KMS-11 (cell line): ENCODE measurements around the gene MLLT11.

Experiments used
- H2AFZ ChIP-seq: fragments of 200-600 bp; sonication (generic); 2 replicates; pipeline ENCODE4 v1.6.1; 2016; ENCODE audit warnings: antibody characterized with exemption, mixed run types, low read depth
- H3K27ac ChIP-seq: fragments of 200-600 bp; sonication (generic); 2 replicates; pipeline ENCODE4 v1.6.1; 2016; ENCODE audit warnings: mild to moderate bottlenecking, mixed run types
- H3K27me3 ChIP-seq: fragments of 200-600 bp; sonication (generic); 2 replicates; pipeline ENCODE4 v1.6.1; 2017; ENCODE audit warnings: mild to moderate bottlenecking, low read depth, mixed run types, moderate library complexity; ENCODE audit not compliant: insufficient read depth
- H3K36me3 ChIP-seq: fragments of 200-600 bp; sonication (generic); 2 replicates; pipeline ENCODE4 v1.6.1; 2017; ENCODE audit warnings: mild to moderate bottlenecking, mixed run types; ENCODE audit not compliant: insufficient read depth
- H3K4me1 ChIP-seq: fragments of 200-600 bp; sonication (generic); 2 replicates; pipeline ENCODE4 v1.6.1; 2016; ENCODE audit warnings: mild to moderate bottlenecking, low read depth, mixed run types; ENCODE audit not compliant: poor library complexity, severe bottlenecking
- H3K4me2 ChIP-seq: fragments of 200-600 bp; sonication (generic); 2 replicates; pipeline ENCODE4 v1.7.0; 2016; ENCODE audit warnings: mild to moderate bottlenecking, mixed run types
- H3K4me3 ChIP-seq: fragments of 200-600 bp; sonication (generic); IDR thresholded peaks from 2 replicates; pipeline ENCODE4 v1.6.1; 2017; ENCODE audit warnings: low read depth, low read length, mixed read lengths; ENCODE audit not compliant: insufficient read depth
- H3K79me2 ChIP-seq: fragments of 200-600 bp; sonication (generic); 2 replicates; pipeline ENCODE4 v1.6.1; 2016; ENCODE audit warnings: low read depth, mixed run types; ENCODE audit not compliant: insufficient read depth
- H3K9ac ChIP-seq: fragments of 200-600 bp; sonication (generic); 2 replicates; pipeline ENCODE4 v1.6.1; 2016; ENCODE audit warnings: mild to moderate bottlenecking, mixed run types
- H4K20me1 ChIP-seq: fragments of 200-600 bp; sonication (generic); 2 replicates; pipeline ENCODE4 v1.6.1; 2016; ENCODE audit warnings: mild to moderate bottlenecking, mixed run types; ENCODE audit not compliant: insufficient read depth
- TF ChIP-seq, protein P1 (sequence below): fragments of 200-600 bp; sonication (generic); conservative IDR thresholded peaks from 2 replicates; pipeline ENCODE4 v1.6.1; 2017; ENCODE audit warnings: low read depth, mild to moderate bottlenecking, antibody characterized with exemption, low read length, moderate library complexity, mixed read lengths

Gene MLLT11

GRCh38 chr1:151047925-151048644, 12.1 kb upstream of the MLLT11 start:
- H3K27ac ChIP-seq, result peak overlapping the region; percentile 5; the same call in 1 of the 2 replicates

GRCh38 chr1:151048645-151049032, 11.6 kb upstream of the MLLT11 start:
- Histone ChIP-seq H3K4me1 (peaks cover 26% of the 10 kb centered on the region), H3K27me3 (no peaks in the 10 kb centered on the region), H3K4me2 (peak overlapping the region; percentile 41; the same call in 1 of the 2 replicates), H3K27ac (no peak overlapping the region; the same call in 1 of the 2 replicates), H3K4me3 (no peak overlapping the region), H4K20me1 (no peaks in the 10 kb centered on the region), H3K79me2 (no peaks in the 10 kb centered on the region), H2AFZ (peak overlapping the region; percentile 71; the same call in 1 of the 2 replicates), H3K36me3 (peaks cover 10% of the 10 kb centered on the region; the same call in 1 of the 2 replicates), H3K9ac (no peak overlapping the region; the same call in 1 of the 2 replicates)
- TF ChIP-seq, protein P1, sequence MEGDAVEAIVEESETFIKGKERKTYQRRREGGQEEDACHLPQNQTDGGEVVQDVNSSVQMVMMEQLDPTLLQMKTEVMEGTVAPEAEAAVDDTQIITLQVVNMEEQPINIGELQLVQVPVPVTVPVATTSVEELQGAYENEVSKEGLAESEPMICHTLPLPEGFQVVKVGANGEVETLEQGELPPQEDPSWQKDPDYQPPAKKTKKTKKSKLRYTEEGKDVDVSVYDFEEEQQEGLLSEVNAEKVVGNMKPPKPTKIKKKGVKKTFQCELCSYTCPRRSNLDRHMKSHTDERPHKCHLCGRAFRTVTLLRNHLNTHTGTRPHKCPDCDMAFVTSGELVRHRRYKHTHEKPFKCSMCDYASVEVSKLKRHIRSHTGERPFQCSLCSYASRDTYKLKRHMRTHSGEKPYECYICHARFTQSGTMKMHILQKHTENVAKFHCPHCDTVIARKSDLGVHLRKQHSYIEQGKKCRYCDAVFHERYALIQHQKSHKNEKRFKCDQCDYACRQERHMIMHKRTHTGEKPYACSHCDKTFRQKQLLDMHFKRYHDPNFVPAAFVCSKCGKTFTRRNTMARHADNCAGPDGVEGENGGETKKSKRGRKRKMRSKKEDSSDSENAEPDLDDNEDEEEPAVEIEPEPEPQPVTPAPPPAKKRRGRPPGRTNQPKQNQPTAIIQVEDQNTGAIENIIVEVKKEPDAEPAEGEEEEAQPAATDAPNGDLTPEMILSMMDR, result peak; percentile 64

More at GRCh38 chr1:151047925-151048644, 12.1 kb upstream of the MLLT11 start:
- Histone ChIP-seq H3K9ac (peak overlapping the region; percentile 47), H3K27me3 (no peaks in the 10 kb centered on the region), H3K79me2 (no peaks in the 10 kb centered on the region), H3K4me3 (peak overlapping the region; percentile 95), H3K4me1 (peaks cover 26% of the 10 kb centered on the region), H3K36me3 (peaks cover 6% of the 10 kb centered on the region; the same call in 1 of the 2 replicates), H2AFZ (peak overlapping the region; percentile 71), H4K20me1 (no peaks in the 10 kb centered on the region; the same call in 1 of the 2 replicates), H3K4me2 (peak overlapping the region; percentile 41)
- TF ChIP-seq, protein P1, result peak; percentile 86

- H3K27me3 ChIP-seq, result no peaks in the 10 kb centered on the region
- TF ChIP-seq, protein P1, result no peak
- H4K20me1 ChIP-seq, result no peaks in the 10 kb centered on the region
- H3K36me3 ChIP-seq, result peaks cover 17% of the 10 kb centered on the region; the same call in 1 of the 2 replicates
- no peak overlapping the region for H2AFZ ChIP-seq
- H3K79me2 ChIP-seq, result no peaks in the 10 kb centered on the region
- no peak overlapping the region for H3K27ac ChIP-seq
- no peak overlapping the region for H3K9ac ChIP-seq
- peaks cover 26% of the 10 kb centered on the region for H3K4me1 ChIP-seq
- H3K4me3 ChIP-seq, result no peak overlapping the region
- H3K4me2 ChIP-seq, result no peak overlapping the region
These were observed 10.7 kb upstream of the MLLT11 start for GRCh38 chr1:151049458-151049857.

GRCh38 chr1:151050051-151050688, 10.0 kb upstream of the MLLT11 start:
- Histone ChIP-seq H3K4me2 (peak overlapping the region; percentile 1; the same call in 1 of the 2 replicates), H3K27ac (no peak overlapping the region; the same call in 1 of the 2 replicates), H4K20me1 (no peaks in the 10 kb centered on the region)

More at GRCh38 chr1:151050051-151050688, 10.0 kb upstream of the MLLT11 start:
- peaks cover 26% of the 10 kb centered on the region for H3K4me1 ChIP-seq
- H3K9ac ChIP-seq, result no peak overlapping the region
- H3K79me2 ChIP-seq, result no peaks in the 10 kb centered on the region
- TF ChIP-seq, protein P1, result no peak
- H3K36me3 ChIP-seq, result peaks cover 22% of the 10 kb centered on the region; the same call in 1 of the 2 replicates
- H3K27me3 ChIP-seq, result no peaks in the 10 kb centered on the region
- no peak overlapping the region for H2AFZ ChIP-seq
- H3K4me3 ChIP-seq, result peak overlapping the region; percentile 3
